DND-41 (cell line): Measurements from ENCODE around the gene NF1.

Source experiments
- EZH2 ChIP-seq: IDR thresholded peaks from 3 replicates; pipeline ENCODE4 v1.6.1; 2012; ENCODE audit warnings: borderline replicate concordance, low read depth, mild to moderate bottlenecking, moderate library complexity, low read length, inconsistent platforms; ENCODE audit not compliant: severe bottlenecking
- TF ChIP-seq, protein P1 (sequence below): IDR thresholded peaks from 2 replicates; pipeline ENCODE4 v1.5.1; 2012; ENCODE audit warnings: borderline replicate concordance, low read length, moderate library complexity, mild to moderate bottlenecking; ENCODE audit not compliant: poor library complexity, severe bottlenecking; ENCODE audit errors: extremely low read depth

DNA sequence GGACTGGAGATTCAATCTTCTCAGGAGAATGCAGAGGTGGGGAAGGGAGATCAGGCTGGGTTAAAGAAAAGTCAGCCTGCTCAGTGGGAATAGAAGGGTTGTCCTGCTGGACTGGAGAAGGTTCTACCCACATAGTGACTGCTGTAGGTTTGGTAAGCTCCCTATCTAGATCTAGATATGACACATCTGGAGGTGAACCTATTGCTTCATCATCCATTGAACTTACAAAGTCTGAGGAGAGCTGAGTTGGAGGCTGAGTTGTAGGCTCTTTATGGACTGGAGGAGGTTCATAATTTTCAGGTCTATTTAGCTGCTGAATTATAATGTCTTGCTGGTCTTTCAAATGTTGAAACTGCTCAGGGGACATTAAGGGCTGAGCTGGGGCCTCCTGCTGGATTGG lies 46.0 kb upstream of the NF1 start:
- TF ChIP-seq, protein P1, sequence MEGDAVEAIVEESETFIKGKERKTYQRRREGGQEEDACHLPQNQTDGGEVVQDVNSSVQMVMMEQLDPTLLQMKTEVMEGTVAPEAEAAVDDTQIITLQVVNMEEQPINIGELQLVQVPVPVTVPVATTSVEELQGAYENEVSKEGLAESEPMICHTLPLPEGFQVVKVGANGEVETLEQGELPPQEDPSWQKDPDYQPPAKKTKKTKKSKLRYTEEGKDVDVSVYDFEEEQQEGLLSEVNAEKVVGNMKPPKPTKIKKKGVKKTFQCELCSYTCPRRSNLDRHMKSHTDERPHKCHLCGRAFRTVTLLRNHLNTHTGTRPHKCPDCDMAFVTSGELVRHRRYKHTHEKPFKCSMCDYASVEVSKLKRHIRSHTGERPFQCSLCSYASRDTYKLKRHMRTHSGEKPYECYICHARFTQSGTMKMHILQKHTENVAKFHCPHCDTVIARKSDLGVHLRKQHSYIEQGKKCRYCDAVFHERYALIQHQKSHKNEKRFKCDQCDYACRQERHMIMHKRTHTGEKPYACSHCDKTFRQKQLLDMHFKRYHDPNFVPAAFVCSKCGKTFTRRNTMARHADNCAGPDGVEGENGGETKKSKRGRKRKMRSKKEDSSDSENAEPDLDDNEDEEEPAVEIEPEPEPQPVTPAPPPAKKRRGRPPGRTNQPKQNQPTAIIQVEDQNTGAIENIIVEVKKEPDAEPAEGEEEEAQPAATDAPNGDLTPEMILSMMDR: no peak
- no peak for TF ChIP-seq EZH2
